K562 (cell line): Measurements from ENCODE around the gene SNAPC2. TPM values are rescaled to one million over a fixed set of nuclear protein-coding genes. Genes with fewer than 3 reads are reported as not detected.
A peak's percentile ranks its signal among the peaks of the same experiment; 100 is the strongest.

Source experiments
- CREB1 ChIP-seq, 2 experiments: sonication (generic) in 1 of 2; formaldehyde crosslinking in 1 of 2; IDR thresholded peaks; 2 replicates each; pipeline versions ENCODE4 v1.6.1 to v1.8.0; 2012 to 2022; ENCODE audit warnings: inconsistent platforms in 1 of 2, mild to moderate bottlenecking in 1 of 2, missing genetic modification reagents in 1 of 2, moderate library complexity in 1 of 2
- CXXC5 ChIP-seq: fragments of 250-450 bp; sonication (Bioruptor Pico); IDR thresholded peaks from 2 replicates; pipeline ENCODE4 v1.8.0; 2022; ENCODE audit warnings: inconsistent platforms, mild to moderate bottlenecking, moderate library complexity
- ESRRB ChIP-seq: fragments of 250-450 bp; sonication (Bioruptor Pico); IDR thresholded peaks from 2 replicates; pipeline ENCODE4 v1.5.0; 2020; ENCODE audit warnings: mild to moderate bottlenecking, moderate library complexity, borderline replicate concordance
- HCFC1 ChIP-seq: IDR thresholded peaks from 2 replicates; pipeline ENCODE4 v1.6.1; 2012; ENCODE audit warnings: low read depth, low read length, improper control_type of control experiment
- HOXB6 ChIP-seq: fragments of 250-450 bp; sonication (Bioruptor Pico); IDR thresholded peaks from 2 replicates; pipeline ENCODE4 v1.5.1; 2022; ENCODE audit warnings: mild to moderate bottlenecking, borderline replicate concordance
- JUNB ChIP-seq: fragments of 450-650 bp; formaldehyde crosslinking; conservative IDR thresholded peaks from 2 replicates; pipeline ENCODE4 v1.4.0; 2020; ENCODE audit warnings: mild to moderate bottlenecking
- KLF6 ChIP-seq: fragments of 250-450 bp; sonication (Bioruptor Pico); IDR thresholded peaks from 2 replicates; pipeline ENCODE4 v1.4.0; 2020; ENCODE audit warnings: mild to moderate bottlenecking, moderate library complexity, borderline replicate concordance
- LARP7 ChIP-seq: fragments of 450-650 bp; IDR thresholded peaks from 2 replicates; pipeline ENCODE4 v1.6.1; 2016
- LCOR ChIP-seq: sonication (generic); formaldehyde crosslinking; IDR thresholded peaks from 2 replicates; pipeline ENCODE4 v1.8.0; 2022; ENCODE audit warnings: mild to moderate bottlenecking, missing genetic modification reagents
- MTA3 ChIP-seq: fragments of 450-650 bp; formaldehyde crosslinking; IDR thresholded peaks from 2 replicates; pipeline ENCODE4 v1.6.1; 2017; ENCODE audit warnings: mild to moderate bottlenecking, borderline replicate concordance
- NFYB ChIP-seq: IDR thresholded peaks from 2 replicates; pipeline ENCODE4 v1.6.1; 2011; ENCODE audit warnings: mild to moderate bottlenecking, moderate library complexity; ENCODE audit not compliant: insufficient read length; ENCODE audit errors: extremely low read depth
- NR2C1 ChIP-seq, 2 experiments: fragments of 450-650 bp; IDR thresholded peaks; 2 replicates each; pipeline ENCODE4 v1.6.1; 2017; ENCODE audit warnings: mild to moderate bottlenecking in 2 of 2, antibody characterized with exemption in 1 of 2, inconsistent platforms in 1 of 2, missing compliant biosample characterization in 1 of 2, missing genetic modification characterization in 1 of 2
- NR2F6 ChIP-seq: fragments of 450-650 bp; formaldehyde crosslinking; IDR thresholded peaks from 2 replicates; pipeline ENCODE4 v1.4.0; 2020; ENCODE audit warnings: mild to moderate bottlenecking
- PHF8 ChIP-seq: fragments of 200-600 bp; sonication (generic); IDR thresholded peaks from 2 replicates; pipeline ENCODE4 v1.6.1; 2012; ENCODE audit warnings: mixed run types, mild to moderate bottlenecking, inconsistent platforms, low read length, moderate library complexity, borderline replicate concordance
- PYGO2 ChIP-seq: fragments of 450-650 bp; IDR thresholded peaks from 2 replicates; pipeline ENCODE4 v1.6.1; 2016; ENCODE audit warnings: mild to moderate bottlenecking, missing genetic modification characterization, moderate library complexity, missing compliant biosample characterization
- SMARCA4 ChIP-seq: fragments of 450-650 bp; IDR thresholded peaks from 2 replicates; pipeline ENCODE4 v1.6.1; 2016
- TAF15 ChIP-seq: fragments of 200-400 bp; formaldehyde crosslinking; IDR thresholded peaks from 2 replicates; pipeline ENCODE4 v1.6.1; 2017; ENCODE audit warnings: mild to moderate bottlenecking, low read depth, low read length, moderate library complexity
- ZBTB1 ChIP-seq: sonication (generic); formaldehyde crosslinking; IDR thresholded peaks from 2 replicates; pipeline ENCODE4 v1.8.1; 2023; ENCODE audit warnings: missing genetic modification reagents, low read depth, mild to moderate bottlenecking, borderline replicate concordance
- ZNF212 ChIP-seq: fragments of 450-650 bp; formaldehyde crosslinking; IDR thresholded peaks from 2 replicates; pipeline ENCODE4 v1.4.0; 2020; ENCODE audit warnings: mild to moderate bottlenecking
- ZNF224 ChIP-seq: sonication (generic); formaldehyde crosslinking; IDR thresholded peaks from 2 replicates; pipeline ENCODE4 v1.8.0; 2022; ENCODE audit warnings: mild to moderate bottlenecking, missing genetic modification reagents
- ZNF324 ChIP-seq: fragments of 250-450 bp; sonication (Bioruptor Pico); IDR thresholded peaks from 2 replicates; pipeline ENCODE4 v1.4.0; 2020; ENCODE audit warnings: mild to moderate bottlenecking
- ZNF431 ChIP-seq: sonication (generic); formaldehyde crosslinking; IDR thresholded peaks from 2 replicates; pipeline ENCODE4 v1.8.0; 2022; ENCODE audit warnings: mild to moderate bottlenecking, missing genetic modification reagents
- ZNF766 ChIP-seq: fragments of 200-800 bp; sonication (Bioruptor generic); conservative IDR thresholded peaks from 2 replicates; pipeline ENCODE4 v1.6.1; 2016; ENCODE audit warnings: missing genetic modification characterization, missing compliant biosample characterization
- ZNF77 ChIP-seq: fragments of 250-450 bp; sonication (Bioruptor Pico); IDR thresholded peaks from 2 replicates; pipeline ENCODE4 v1.5.0; 2020
- polyA plus RNA-seq, 8 experiments: library from polyadenylated mRNA; depleted of rRNA in 4 of 8; stranded (reverse) in 5 of 8; unstranded in 3 of 8; fragments of >200 nt; fragmentation: Nextera tagmentation in 2 of 8; fragmentation: Illumina TruSeq in 1 of 8; extraction: Ambion mirVana in 2 of 8; extraction: Trizol in 1 of 8; gene quantifications; 2 replicates each; pipeline versions ENCODE4 v1.2.1 to v1.2.3, GENCODE V29; 2011 to 2014; ENCODE audit warnings: inconsistent platforms in 1 of 8, missing spikeins in 1 of 8
- total RNA-seq, 7 experiments: library from RNA; depleted of rRNA in 6 of 7; stranded (reverse); fragments of >200 nt in 6 of 7; fragmentation: Illumina TruSeq in 2 of 7; extraction: Trizol in 2 of 7; gene quantifications; 2 replicates each; pipeline versions ENCODE4 v1.2.1 to v1.2.3, GENCODE V29; 2011 to 2021; ENCODE audit warnings: low replicate concordance in 1 of 7
- TF ChIP-seq, protein P1 (sequence below): fragments of 450-650 bp; conservative IDR thresholded peaks from 2 replicates; pipeline ENCODE4 v1.6.1; 2016; ENCODE audit warnings: missing genetic modification characterization, low read depth, mild to moderate bottlenecking, missing compliant biosample characterization, moderate library complexity
- TF ChIP-seq, protein P2 (sequence below): fragments of 450-650 bp; IDR thresholded peaks from 2 replicates; pipeline ENCODE4 v1.6.1; 2016; ENCODE audit warnings: borderline replicate concordance

The SNAPC2 gene
- total and polyA plus RNA-seq, 9 of the 15 experiments (the other 6 are each of a cell fraction or from before 2014, with no cell fraction given): 0.59 to 45.1 (median 15.3) TPM

DNA sequence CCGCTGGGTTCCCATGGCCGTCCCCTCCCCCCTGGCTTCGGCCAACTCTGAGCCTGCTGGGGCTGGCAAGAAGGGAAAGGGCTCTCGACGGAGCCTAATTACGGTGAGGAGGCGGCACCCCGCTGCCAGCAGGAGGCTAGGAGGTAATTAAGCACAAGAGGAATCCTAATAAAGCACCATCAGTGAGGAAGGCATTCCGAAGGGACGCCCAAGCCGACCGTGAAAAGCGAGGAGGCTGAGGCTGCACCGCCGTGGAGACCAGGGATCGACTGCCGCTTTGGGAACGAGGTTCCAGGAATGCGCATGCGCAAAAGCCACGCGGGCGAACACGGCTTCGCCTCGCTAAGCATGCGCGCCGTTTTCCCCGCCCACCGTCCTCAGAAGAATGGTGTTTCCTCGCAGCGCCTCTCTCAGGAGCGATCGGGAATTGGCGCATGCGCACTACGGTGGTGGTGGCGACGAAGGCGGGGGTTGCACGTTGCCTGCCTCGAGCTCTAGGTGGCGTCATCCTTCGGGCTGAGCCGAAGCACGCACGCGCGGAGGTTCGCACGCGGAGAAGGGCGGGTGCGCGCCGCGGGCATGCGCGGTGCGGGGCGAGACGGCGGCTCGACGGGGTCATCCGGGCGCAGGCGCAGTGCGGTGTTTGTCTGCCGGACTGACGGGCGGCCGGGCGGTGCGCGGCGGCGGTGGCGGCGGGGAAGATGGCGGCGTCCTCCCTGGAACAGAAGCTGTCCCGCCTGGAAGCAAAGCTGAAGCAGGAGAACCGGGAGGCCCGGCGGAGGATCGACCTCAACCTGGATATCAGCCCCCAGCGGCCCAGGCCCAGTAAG lies 16.7 kb upstream of the SNAPC2 start, which contains the start of gene MAP2K7 (continued):
- TF ChIP-seq ZNF212 (CRISPR knock-in tag) (no peak), CXXC5 (CRISPR knock-in tag) (peak; percentile 78), CREB1 (IDR thresholded peaks at IDR 0.05) (peak; percentile 59), CREB1 (CRISPR knock-in tag; IDR thresholded peaks at IDR 0.05) (peak; percentile 72), ZNF766 (no peak), HOXB6 (CRISPR knock-in tag) (no peak), NFYB (no peak), ZNF324 (no peak), JUNB (CRISPR knock-in tag) (no peak), MTA3 (peak; percentile 96), PYGO2 (no peak), PHF8 (peak; percentile 87; the same call in 1 of the 2 replicates), NR2C1 (IDR thresholded peaks at IDR 0.05) (peak; percentile 53; the same call in 1 of the 2 replicates), NR2C1 (tag; IDR thresholded peaks at IDR 0.05) (no peak; the same call in 1 of the 2 replicates), TAF15 (no peak), LCOR (CRISPR knock-in tag) (no peak), NR2F6 (no peak), ZNF77 (CRISPR knock-in tag) (no peak), ZNF224 (CRISPR knock-in tag) (no peak), ESRRB (no peak), ZBTB1 (CRISPR knock-in tag) (no peak), HCFC1 (peak; percentile 73), SMARCA4 (no peak), LARP7 (no peak), ZNF431 (CRISPR knock-in tag) (no peak), KLF6 (CRISPR knock-in tag) (no peak)
- TF ChIP-seq, protein P1, sequence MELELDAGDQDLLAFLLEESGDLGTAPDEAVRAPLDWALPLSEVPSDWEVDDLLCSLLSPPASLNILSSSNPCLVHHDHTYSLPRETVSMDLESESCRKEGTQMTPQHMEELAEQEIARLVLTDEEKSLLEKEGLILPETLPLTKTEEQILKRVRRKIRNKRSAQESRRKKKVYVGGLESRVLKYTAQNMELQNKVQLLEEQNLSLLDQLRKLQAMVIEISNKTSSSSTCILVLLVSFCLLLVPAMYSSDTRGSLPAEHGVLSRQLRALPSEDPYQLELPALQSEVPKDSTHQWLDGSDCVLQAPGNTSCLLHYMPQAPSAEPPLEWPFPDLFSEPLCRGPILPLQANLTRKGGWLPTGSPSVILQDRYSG (tag): 0 out of 2 replicates have a peak, but pooled peaks have one; percentile 53
- TF ChIP-seq, protein P2, sequence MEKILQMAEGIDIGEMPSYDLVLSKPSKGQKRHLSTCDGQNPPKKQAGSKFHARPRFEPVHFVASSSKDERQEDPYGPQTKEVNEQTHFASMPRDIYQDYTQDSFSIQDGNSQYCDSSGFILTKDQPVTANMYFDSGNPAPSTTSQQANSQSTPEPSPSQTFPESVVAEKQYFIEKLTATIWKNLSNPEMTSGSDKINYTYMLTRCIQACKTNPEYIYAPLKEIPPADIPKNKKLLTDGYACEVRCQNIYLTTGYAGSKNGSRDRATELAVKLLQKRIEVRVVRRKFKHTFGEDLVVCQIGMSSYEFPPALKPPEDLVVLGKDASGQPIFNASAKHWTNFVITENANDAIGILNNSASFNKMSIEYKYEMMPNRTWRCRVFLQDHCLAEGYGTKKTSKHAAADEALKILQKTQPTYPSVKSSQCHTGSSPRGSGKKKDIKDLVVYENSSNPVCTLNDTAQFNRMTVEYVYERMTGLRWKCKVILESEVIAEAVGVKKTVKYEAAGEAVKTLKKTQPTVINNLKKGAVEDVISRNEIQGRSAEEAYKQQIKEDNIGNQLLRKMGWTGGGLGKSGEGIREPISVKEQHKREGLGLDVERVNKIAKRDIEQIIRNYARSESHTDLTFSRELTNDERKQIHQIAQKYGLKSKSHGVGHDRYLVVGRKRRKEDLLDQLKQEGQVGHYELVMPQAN: peak; percentile 54; the same call in 1 of the 2 replicates
